ENCODE measurements around the gene MAGEL2. TPM values are rescaled to one million over a fixed set of nuclear protein-coding genes. Genes with fewer than 3 reads are reported as not detected.

MAGEL2 gene
- polyA plus RNA-seq, 1 of the 3 experiments (the other 2 are of a cell fraction): 0.03 TPM

- H3F3A ChIP-seq (replicated peaks; ENCODE audit: insufficient read depth): no peaks in the 10 kb centered on the region
- no peaks in the 10 kb centered on the region for H3K79me2 ChIP-seq (ENCODE audit: insufficient read depth)
- no peaks in the 10 kb centered on the region for H3K9me2 ChIP-seq
- H3K9me3 ChIP-seq: no peaks in the 10 kb centered on the region
- no peaks in the 10 kb centered on the region for H3K36me3 ChIP-seq (replicated peaks in 1 of 2; ENCODE audit: control insufficient read depth in 1 of 2, insufficient read depth in 2 of 2, low read length in 1 of 2)
- no peak overlapping the region for H3K4me3 ChIP-seq (ENCODE audit: low read depth in 2 of 2, low read length in 1 of 2)
- H3K27ac ChIP-seq (ENCODE audit: low read depth in 2 of 2, low read length in 1 of 2): no peak overlapping the region
- H3K4me2 ChIP-seq: no peak overlapping the region
- no peak overlapping the region for H2AFZ ChIP-seq (ENCODE audit: low read depth)
- DNase-seq: no peak
- TF ChIP-seq JUND (IDR thresholded peaks at IDR 0.05) (no peak), NRF1 (IDR thresholded peaks at IDR 0.05; ENCODE audit: low read depth, low read length) (no peak), ZBTB33 (IDR thresholded peaks at IDR 0.05; ENCODE audit: borderline replicate concordance, low read depth) (no peak), MAX (IDR thresholded peaks at IDR 0.05; ENCODE audit: low read depth) (no peak), FOXM1 (IDR thresholded peaks at IDR 0.05; ENCODE audit: low read depth) (no peak), USF1 (IDR thresholded peaks at IDR 0.05; ENCODE audit: borderline replicate concordance, low read depth) (no peak), MEF2A (IDR thresholded peaks at IDR 0.05; ENCODE audit: borderline replicate concordance, low read depth) (no peak)
- no peaks in the 10 kb centered on the region for H3K4me1 ChIP-seq (ENCODE audit: control insufficient read depth in 1 of 2, insufficient read depth in 2 of 2, low read depth in 1 of 2, low read length in 1 of 2)
- no peaks in the 10 kb centered on the region for H4K20me1 ChIP-seq (ENCODE audit: insufficient read depth)
- no peak overlapping the region for H3K9ac ChIP-seq
- CTCF ChIA-PET: no interaction called here
- no peaks in the 10 kb centered on the region for H3K27me3 ChIP-seq (ENCODE audit: insufficient read depth)
- WGBS (ENCODE audit: low lambda C conversion rate): 52% methylated on average over 1 of the region's 1 CpG
- POLR2A ChIA-PET: no interaction called here
Observed at GRCh38 chr15:23694592-23694991, 46.9 kb upstream of the MAGEL2 start.

GRCh38 chr15:23690450-23690852, 42.8 kb upstream of the MAGEL2 start:
- no peaks in the 10 kb centered on the region for H3K79me2 ChIP-seq (ENCODE audit: insufficient read depth)
- H3K9me2 ChIP-seq: no peaks in the 10 kb centered on the region
- ChIA-PET POLR2A (no interaction called here), CTCF (no interaction called here)
- no peaks in the 10 kb centered on the region for H3K36me3 ChIP-seq (replicated peaks in 1 of 2; ENCODE audit: control insufficient read depth in 1 of 2, insufficient read depth in 2 of 2, low read length in 1 of 2)
- H4K20me1 ChIP-seq (ENCODE audit: insufficient read depth): no peaks in the 10 kb centered on the region
- H3K9ac ChIP-seq: no peak overlapping the region
- peak; percentile 41 for DNase-seq
- H3K4me2 ChIP-seq: no peak overlapping the region
- H3K27me3 ChIP-seq (ENCODE audit: insufficient read depth): no peaks in the 10 kb centered on the region
- H3F3A ChIP-seq (replicated peaks; ENCODE audit: insufficient read depth): no peaks in the 10 kb centered on the region
- H3K27ac ChIP-seq (ENCODE audit: low read depth in 2 of 2, low read length in 1 of 2): no peak overlapping the region
- H3K4me3 ChIP-seq (ENCODE audit: low read depth in 2 of 2, low read length in 1 of 2): no peak overlapping the region
- H2AFZ ChIP-seq (ENCODE audit: low read depth): no peak overlapping the region
- 29% methylated on average over 5 of the region's 5 CpGs for WGBS (ENCODE audit: low lambda C conversion rate)
- TF ChIP-seq FOXJ3 (CRISPR knock-in tag; IDR thresholded peaks at IDR 0.05) (no peak), JUND (IDR thresholded peaks at IDR 0.05) (no peak), USF1 (IDR thresholded peaks at IDR 0.05; ENCODE audit: borderline replicate concordance, low read depth) (no peak), EP300 (IDR thresholded peaks at IDR 0.05; ENCODE audit: borderline replicate concordance in 1 of 2, low read depth in 1 of 2, low read length in 1 of 2) (no peak), RFX5 (IDR thresholded peaks at IDR 0.05; ENCODE audit: low read length) (no peak), USF2 (IDR thresholded peaks at IDR 0.05; ENCODE audit: borderline replicate concordance, low read depth, low read length) (no peak), IRF3 (IDR thresholded peaks at IDR 0.05; ENCODE audit: low read depth, low read length) (no peak), GABPA (IDR thresholded peaks at IDR 0.05; ENCODE audit: low read depth) (no peak), MXI1 (IDR thresholded peaks at IDR 0.05; ENCODE audit: low read depth, low read length) (no peak), MAX (IDR thresholded peaks at IDR 0.05; ENCODE audit: low read depth) (no peak), NFIC (IDR thresholded peaks at IDR 0.05; ENCODE audit: borderline replicate concordance) (no peak), TAF1 (IDR thresholded peaks at IDR 0.05; ENCODE audit: borderline replicate concordance, low read depth, low read length) (no peak), RCOR1 (IDR thresholded peaks at IDR 0.05; ENCODE audit: low read length) (no peak), SIN3A (IDR thresholded peaks at IDR 0.05; ENCODE audit: borderline replicate concordance, low read depth, low read length) (no peak)
- H3K4me1 ChIP-seq (ENCODE audit: control insufficient read depth in 1 of 2, insufficient read depth in 2 of 2, low read depth in 1 of 2, low read length in 1 of 2): no peaks in the 10 kb centered on the region
- no peaks in the 10 kb centered on the region for H3K9me3 ChIP-seq
